GM12873 (cell line): Measurements from ENCODE around the gene TRPM2.

Source experiments
- TF ChIP-seq, protein P1 (sequence below): IDR thresholded peaks from 2 replicates; pipeline ENCODE4 v1.5.1; 2012; ENCODE audit warnings: low read depth, mild to moderate bottlenecking, moderate library complexity, low read length, control low read depth; ENCODE audit not compliant: insufficient read depth; ENCODE audit errors: missing control alignments

TRPM2 gene

DNA sequence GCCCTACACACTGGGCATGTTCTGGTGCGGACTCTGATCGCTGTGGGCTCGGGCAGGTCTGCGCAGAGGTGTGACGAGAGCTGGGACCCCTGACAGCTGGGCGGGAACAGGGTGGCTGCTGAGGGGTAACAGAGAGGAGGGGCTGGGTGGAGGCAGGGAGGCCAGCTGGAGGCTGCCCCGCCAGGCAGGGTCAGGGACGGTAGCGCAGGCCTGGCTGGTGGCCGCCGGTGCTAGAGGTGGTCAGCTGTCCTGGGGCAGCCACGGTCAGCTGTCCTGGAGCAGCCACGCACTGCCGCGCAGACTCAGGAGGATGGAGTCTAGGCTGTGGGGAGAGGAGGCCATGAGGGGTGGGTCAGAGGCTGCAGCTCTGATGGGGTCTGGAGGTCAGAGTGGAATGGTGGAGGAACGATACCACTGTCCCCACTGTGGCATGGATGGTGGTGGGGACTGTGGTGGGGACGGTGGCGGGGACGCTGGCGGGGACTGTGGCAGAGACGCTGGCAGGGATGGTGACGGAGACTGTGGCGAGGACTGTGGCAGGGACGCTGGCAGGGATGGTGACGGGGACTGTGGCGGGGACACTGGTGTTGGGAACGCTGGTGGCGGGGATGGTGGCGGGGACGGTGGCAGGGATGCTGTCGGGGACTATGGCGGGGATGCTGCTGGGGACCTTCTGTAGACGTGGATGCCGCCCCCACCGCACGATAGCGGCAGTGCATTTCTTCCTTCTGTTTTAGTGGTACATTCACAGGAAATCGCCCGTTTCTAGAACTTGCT is 80.6 kb downstream of the TRPM2 start:
- TF ChIP-seq, protein P1, sequence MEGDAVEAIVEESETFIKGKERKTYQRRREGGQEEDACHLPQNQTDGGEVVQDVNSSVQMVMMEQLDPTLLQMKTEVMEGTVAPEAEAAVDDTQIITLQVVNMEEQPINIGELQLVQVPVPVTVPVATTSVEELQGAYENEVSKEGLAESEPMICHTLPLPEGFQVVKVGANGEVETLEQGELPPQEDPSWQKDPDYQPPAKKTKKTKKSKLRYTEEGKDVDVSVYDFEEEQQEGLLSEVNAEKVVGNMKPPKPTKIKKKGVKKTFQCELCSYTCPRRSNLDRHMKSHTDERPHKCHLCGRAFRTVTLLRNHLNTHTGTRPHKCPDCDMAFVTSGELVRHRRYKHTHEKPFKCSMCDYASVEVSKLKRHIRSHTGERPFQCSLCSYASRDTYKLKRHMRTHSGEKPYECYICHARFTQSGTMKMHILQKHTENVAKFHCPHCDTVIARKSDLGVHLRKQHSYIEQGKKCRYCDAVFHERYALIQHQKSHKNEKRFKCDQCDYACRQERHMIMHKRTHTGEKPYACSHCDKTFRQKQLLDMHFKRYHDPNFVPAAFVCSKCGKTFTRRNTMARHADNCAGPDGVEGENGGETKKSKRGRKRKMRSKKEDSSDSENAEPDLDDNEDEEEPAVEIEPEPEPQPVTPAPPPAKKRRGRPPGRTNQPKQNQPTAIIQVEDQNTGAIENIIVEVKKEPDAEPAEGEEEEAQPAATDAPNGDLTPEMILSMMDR = no peak

DNA sequence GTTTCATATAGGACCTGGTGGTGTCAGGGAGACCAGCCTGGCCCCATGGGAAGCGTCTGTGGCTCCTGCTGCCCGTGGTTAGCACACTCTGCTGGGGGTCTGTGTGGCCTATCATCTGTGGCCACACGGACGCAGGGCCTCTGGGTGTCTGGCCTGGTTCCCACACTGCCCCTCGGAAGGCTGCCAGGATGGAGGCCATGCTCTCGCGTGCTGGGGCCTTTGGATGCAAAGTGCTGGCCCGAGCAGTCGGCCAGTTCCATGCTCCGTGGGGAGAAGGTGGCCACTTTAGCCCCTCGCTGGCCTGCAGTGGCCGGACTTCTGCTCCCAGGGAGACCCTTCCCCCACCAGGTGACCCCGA is 81.1 kb downstream of the TRPM2 start:
- TF ChIP-seq, protein P1 = no peak

DNA sequence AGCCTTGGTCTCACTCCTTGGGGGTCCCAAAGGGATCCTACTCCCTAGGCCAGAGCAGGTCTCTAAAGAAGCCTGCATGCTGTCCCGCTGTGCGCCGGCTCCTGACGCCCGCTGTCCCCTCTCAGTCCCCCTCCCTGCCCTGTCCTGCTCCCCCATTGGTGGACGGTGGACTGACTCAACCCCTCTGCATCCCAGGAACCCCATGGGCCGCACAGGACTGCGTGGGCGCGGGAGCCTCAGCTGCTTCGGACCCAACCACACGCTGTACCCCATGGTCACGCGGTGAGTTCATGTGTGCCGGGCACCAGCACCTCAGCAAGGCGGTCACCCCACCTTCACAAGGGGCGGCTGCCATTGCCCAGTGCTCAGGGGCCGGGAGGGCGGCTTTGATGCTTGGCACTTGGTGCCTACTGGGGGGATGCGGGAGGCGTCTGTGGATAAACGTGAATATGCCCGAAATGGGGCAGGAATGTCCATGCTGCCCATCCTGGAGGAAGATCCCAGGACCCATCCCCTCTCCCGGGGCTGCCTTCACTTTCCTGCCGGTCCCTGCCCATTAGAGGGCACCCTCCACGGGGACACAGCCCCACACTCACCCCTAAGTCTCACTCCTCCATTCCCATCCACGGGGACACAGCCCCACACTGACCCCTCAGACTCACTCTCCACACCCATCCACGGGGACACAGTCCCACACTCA is 81.7 kb downstream of the TRPM2 start:
- TF ChIP-seq, protein P1 = no peak

DNA sequence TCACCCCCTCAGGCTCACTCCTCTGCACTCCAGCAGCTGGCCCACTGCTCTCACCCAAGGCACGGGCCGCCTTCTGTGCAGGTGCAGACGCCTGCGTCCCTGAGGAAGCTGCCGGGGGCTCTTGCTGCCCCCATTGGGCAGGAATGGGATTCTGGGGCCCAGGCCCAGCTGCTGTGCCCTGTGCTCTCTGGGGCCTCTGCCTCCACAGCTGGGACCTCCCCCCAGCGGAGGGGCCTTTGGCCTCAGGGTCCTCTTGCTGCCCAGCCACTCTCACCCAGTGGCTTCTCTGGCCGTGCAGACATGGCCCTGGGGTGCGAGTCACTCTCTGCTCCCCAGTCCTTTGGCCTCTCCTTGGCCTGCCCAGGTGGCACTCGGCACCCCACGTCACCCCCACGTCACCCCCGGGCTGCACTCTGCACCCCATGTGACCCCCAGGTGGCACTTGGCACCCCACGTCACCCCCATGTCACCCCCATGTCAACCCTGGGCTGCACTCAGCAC is 82.7 kb downstream of the TRPM2 start:
- TF ChIP-seq, protein P1 = no peak

DNA sequence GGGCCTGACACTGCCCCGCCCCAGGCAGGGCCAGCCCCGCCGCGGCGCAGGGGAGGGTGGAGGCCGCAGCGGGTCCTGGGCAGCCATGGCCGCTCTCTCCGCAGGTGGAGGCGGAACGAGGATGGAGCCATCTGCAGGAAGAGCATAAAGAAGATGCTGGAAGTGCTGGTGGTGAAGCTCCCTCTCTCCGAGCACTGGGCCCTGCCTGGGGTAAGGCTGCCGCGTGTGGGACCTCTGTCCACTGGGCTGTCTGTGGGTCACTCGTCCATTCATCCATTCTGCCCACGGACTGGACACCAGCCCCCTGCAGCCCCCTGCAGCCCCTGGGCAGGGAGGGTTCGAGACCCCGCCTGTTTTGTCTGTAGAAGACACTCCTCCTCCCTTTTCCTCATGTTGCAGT is 83.5 kb downstream of the TRPM2 start:
- TF ChIP-seq, protein P1 = no peak

DNA sequence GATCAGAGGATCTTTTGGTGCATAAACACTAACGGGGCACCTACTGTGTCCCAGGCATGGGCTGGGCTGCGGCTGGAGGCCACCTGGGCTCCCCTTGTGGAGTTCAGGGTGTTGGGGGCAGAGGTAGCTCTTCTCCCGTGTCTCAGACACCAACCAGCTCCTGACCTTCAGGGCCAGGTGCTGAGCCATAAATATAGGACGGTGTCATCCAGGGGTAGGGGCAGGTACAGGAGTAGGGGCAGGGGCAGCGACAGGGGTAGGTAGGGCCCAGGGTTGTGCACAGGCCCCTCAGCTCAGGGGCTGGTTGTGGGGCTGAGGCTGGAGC is 83.9 kb downstream of the TRPM2 start:
- TF ChIP-seq, protein P1 = no peak

DNA sequence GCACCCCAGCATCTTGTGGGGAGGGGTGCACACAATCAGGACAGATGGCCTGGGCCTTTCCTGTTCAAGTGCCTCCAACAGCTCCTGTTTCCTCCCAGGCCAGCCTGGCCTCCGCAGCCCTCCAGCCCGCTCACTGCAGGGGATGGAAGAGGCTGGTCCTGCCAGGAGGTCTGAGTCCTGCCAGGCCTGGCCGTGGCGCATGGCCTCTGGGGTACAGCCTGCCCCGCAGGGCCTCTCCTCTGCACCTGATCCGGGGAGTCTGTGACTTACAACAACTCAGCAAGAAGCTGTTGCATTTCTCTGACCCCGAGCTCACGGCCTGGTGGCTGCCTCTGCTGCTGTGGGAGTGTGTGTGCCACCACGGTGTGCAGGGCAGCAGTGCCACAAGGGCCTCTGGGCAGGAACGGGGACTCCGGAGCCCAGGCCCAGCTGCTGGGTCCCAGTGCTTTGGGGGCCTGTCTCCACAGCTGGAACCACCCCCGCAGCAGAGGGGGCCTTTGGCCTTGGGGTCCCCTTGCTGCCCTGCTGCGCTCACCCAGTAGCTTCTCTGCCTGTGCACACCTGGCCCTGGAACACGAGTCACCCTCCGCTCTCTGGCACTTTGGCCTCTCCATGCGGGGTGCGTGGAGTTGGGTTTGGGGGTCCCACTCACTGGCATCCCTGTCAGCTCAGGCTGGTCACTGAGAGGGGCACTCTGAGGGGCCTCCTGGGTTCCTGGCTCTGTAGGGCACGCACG is 84.4 kb downstream of the TRPM2 start:
- TF ChIP-seq, protein P1 = no peak
